ENCODE results near the gene POLR1G.

Gene POLR1G

GRCh38 chr19:45420871-45421270, 14.4 kb downstream of the POLR1G start:
- H3K27ac ChIP-seq (ENCODE audit: low read depth, low read length), result no peak overlapping the region; the same call in 1 of the 2 replicates
- TF ChIP-seq, protein P1, sequence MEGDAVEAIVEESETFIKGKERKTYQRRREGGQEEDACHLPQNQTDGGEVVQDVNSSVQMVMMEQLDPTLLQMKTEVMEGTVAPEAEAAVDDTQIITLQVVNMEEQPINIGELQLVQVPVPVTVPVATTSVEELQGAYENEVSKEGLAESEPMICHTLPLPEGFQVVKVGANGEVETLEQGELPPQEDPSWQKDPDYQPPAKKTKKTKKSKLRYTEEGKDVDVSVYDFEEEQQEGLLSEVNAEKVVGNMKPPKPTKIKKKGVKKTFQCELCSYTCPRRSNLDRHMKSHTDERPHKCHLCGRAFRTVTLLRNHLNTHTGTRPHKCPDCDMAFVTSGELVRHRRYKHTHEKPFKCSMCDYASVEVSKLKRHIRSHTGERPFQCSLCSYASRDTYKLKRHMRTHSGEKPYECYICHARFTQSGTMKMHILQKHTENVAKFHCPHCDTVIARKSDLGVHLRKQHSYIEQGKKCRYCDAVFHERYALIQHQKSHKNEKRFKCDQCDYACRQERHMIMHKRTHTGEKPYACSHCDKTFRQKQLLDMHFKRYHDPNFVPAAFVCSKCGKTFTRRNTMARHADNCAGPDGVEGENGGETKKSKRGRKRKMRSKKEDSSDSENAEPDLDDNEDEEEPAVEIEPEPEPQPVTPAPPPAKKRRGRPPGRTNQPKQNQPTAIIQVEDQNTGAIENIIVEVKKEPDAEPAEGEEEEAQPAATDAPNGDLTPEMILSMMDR (IDR thresholded peaks at IDR 0.05; ENCODE audit: insufficient read depth, low read length, poor library complexity, severe bottlenecking), result no peak
- no peak for TF ChIP-seq EZH2phosphoT487 (conservative IDR thresholded peaks at IDR 0.05; ENCODE audit: low read length)
- H3K4me2 ChIP-seq (ENCODE audit: low read depth, low read length, poor library complexity, severe bottlenecking), result no peak overlapping the region
- no peaks in the 10 kb centered on the region for H3K9me3 ChIP-seq (ENCODE audit: insufficient read depth, low read length)
- no peaks in the 10 kb centered on the region for H4K20me1 ChIP-seq (ENCODE audit: low read depth, low read length)
- no peak overlapping the region for H3K4me3 ChIP-seq (ENCODE audit: insufficient read depth, low read length, poor library complexity, severe bottlenecking)
- H3K9ac ChIP-seq (ENCODE audit: low read length), result no peak overlapping the region
- peaks cover 15% of the 10 kb centered on the region for H3F3A ChIP-seq (ENCODE audit: insufficient read depth)
- H2AFZ ChIP-seq (ENCODE audit: low read depth, low read length, severe bottlenecking), result no peak overlapping the region
- H3K79me2 ChIP-seq (ENCODE audit: insufficient read depth, low read length), result no peaks in the 10 kb centered on the region
- no peaks in the 10 kb centered on the region for H3K27me3 ChIP-seq (ENCODE audit: low read length)
- H3K9me2 ChIP-seq (replicated peaks; ENCODE audit: insufficient read depth, low read length), result no peaks in the 10 kb centered on the region
- H3K36me3 ChIP-seq (ENCODE audit: low read length), result no peaks in the 10 kb centered on the region

DNA sequence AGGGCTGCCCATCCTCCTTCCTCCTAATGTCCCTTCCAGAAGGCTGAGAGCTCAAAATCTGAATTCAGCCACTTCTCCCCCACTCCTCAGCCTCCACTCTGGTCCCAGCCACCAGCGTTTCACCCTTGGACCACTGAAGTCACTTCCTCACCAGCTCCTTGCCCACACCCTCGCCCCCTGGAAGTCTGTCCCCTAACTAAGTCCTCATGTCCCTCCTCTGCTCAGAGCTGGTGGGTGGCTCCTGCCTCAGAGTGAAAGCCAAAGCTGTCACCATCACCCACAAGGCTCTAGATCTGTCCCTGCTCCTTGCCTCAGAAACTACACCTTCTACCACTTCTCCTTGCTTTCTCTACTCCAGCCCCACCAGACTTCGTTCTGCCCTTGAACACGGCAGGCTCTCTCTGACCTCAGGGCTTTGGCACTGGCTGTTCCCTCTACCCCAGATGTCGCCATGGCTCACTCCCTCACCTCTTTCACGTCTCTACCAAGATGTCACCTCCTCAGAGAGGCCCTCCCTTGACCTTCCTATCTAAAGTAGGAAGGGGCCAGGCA, 15.6 kb downstream of the POLR1G start:
- no peak overlapping the region; the same call in 1 of the 2 replicates for H3K9ac ChIP-seq (ENCODE audit: low read length)
- no peaks in the 10 kb centered on the region for H3K36me3 ChIP-seq (ENCODE audit: low read length)
- no peaks in the 10 kb centered on the region for H3K27me3 ChIP-seq (ENCODE audit: low read length)
- no peaks in the 10 kb centered on the region for H3K9me3 ChIP-seq (ENCODE audit: insufficient read depth, low read length)
- H3K79me2 ChIP-seq (ENCODE audit: insufficient read depth, low read length), result no peaks in the 10 kb centered on the region
- H2AFZ ChIP-seq (ENCODE audit: low read depth, low read length, severe bottlenecking), result no peak overlapping the region
- H3K27ac ChIP-seq (ENCODE audit: low read depth, low read length), result no peak overlapping the region
- no peaks in the 10 kb centered on the region for H3K9me2 ChIP-seq (replicated peaks; ENCODE audit: insufficient read depth, low read length)
- H4K20me1 ChIP-seq (ENCODE audit: low read depth, low read length), result no peaks in the 10 kb centered on the region
- H3K4me2 ChIP-seq (ENCODE audit: low read depth, low read length, poor library complexity, severe bottlenecking), result peak overlapping the region; percentile 91
- TF ChIP-seq, protein P1 (IDR thresholded peaks at IDR 0.05; ENCODE audit: insufficient read depth, low read length, poor library complexity, severe bottlenecking), result no peak
- no peak for TF ChIP-seq EZH2phosphoT487 (conservative IDR thresholded peaks at IDR 0.05; ENCODE audit: low read length)
- no peak overlapping the region for H3K4me3 ChIP-seq (ENCODE audit: insufficient read depth, low read length, poor library complexity, severe bottlenecking)
- peaks cover 16% of the 10 kb centered on the region for H3F3A ChIP-seq (ENCODE audit: insufficient read depth)

GRCh38 chr19:45423033-45423588, 16.7 kb downstream of the POLR1G start:
- Histone ChIP-seq H3K4me2 (ENCODE audit: low read depth, low read length, poor library complexity, severe bottlenecking) (peak overlapping the region; percentile 91), H3K4me3 (ENCODE audit: insufficient read depth, low read length, poor library complexity, severe bottlenecking) (peak overlapping the region; percentile 64), H3K27me3 (ENCODE audit: low read length) (no peaks in the 10 kb centered on the region), H3K9ac (ENCODE audit: low read length) (peak overlapping the region; percentile 71), H2AFZ (ENCODE audit: low read depth, low read length, severe bottlenecking) (peak overlapping the region; percentile 61), H4K20me1 (ENCODE audit: low read depth, low read length) (no peaks in the 10 kb centered on the region), H3K36me3 (ENCODE audit: low read length) (no peaks in the 10 kb centered on the region), H3K27ac (ENCODE audit: low read depth, low read length) (peak overlapping the region; percentile 30; the same call in 1 of the 2 replicates), H3K79me2 (ENCODE audit: insufficient read depth, low read length) (no peaks in the 10 kb centered on the region), H3F3A (ENCODE audit: insufficient read depth) (peaks cover 18% of the 10 kb centered on the region), H3K9me2 (replicated peaks; ENCODE audit: insufficient read depth, low read length) (no peaks in the 10 kb centered on the region), H3K9me3 (ENCODE audit: insufficient read depth, low read length) (no peaks in the 10 kb centered on the region)
- TF ChIP-seq EZH2phosphoT487 (conservative IDR thresholded peaks at IDR 0.05; ENCODE audit: low read length), result no peak
- TF ChIP-seq, protein P1 (IDR thresholded peaks at IDR 0.05; ENCODE audit: insufficient read depth, low read length, poor library complexity, severe bottlenecking), result no peak
